Heart left ventricle (tissue), 13 donors: ENCODE results near the gene SLC25A6.

Experiments
- CTCF ChIP-seq, 12 donors: fragments of 200-600 bp; sonication (generic) in 4 of 12; IDR thresholded peaks; one replicate each; pipeline versions ENCODE4 v1.5.0 to v1.8.0; 2018 to 2022; ENCODE audit warnings: antibody characterized with exemption in 12 of 12, mild to moderate bottlenecking in 5 of 12
- POLR2A ChIP-seq, 2 donors: fragments of 450-650 bp; IDR thresholded peaks; one replicate each; pipeline ENCODE4 v1.6.1; 2017; ENCODE audit warnings: antibody characterized with exemption in 2 of 2, mild to moderate bottlenecking in 2 of 2, moderate library complexity in 2 of 2
- donor health status: ischemic (EF 13 %, LVEDD 7.1; RV severe dilation, severe dysfunction).
- donor health status: DM: no; HTN: yes; CAD: no.
- donor health status: DM: no; HTN: no; CAD: no.
- donor health status: ischemic (EF 25% LVEDD 6.9; RV normal size, moderate dysfunction).
- donor health status: ischemic (EF 25% LVEDD 5.7; RV mildly dilated, moderate dysfunction).
- donor health status: ischemic (EF 35%, LVEDD 5.7; RV mildly dilated, moderate dysfunction).
- donor health status: nonischemic (EF 11% LVEDD 7.7; RV severe dilation, severe dysfunction).
- donor health status: DM: yes; HTN: yes; CAD: no.
- donor health status: PGD.
- donor health status: ischemic (EF 29% LVEDD 5.4; RV normal size, mild dysfunction).
- donor health status: nonischemic (EF 23%, LVEDD 6.1; RV moderate dilation, normal function).

DNA sequence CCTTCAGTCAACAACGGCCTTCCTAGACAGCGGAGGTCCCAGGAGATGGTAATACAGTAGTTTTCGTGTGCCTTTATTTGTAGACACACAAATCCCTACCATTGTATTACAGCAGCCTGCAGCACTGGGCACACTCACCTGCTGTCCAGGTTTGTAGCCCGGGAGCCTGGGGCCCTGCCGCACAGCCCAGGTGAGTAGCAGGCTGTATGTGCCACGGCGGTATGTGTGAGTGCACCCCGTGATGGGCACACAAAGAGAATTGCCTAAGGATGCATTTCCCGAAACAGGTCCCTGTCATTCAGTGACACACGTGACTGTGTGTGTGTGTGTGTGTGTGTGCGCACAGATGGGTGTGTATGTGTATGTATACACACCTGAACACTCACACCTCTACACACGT lies 8.1 kb upstream of the SLC25A6 start:
- TF ChIP-seq CTCF (IDR thresholded peaks at IDR 0.05) (no peak), POLR2A (IDR thresholded peaks at IDR 0.05) (no peak)
